Prostate gland (tissue), 2 donors: ENCODE results near the gene CNTN4. TPM values are rescaled to one million over a fixed set of nuclear protein-coding genes. Genes with fewer than 3 reads are reported as not detected.

ENCODE experiments used
- DNase-seq: peaks from one replicate; pipeline ENCODE4 v3.0.0-alpha.2; 2019; ENCODE audit warnings: low spot score
- H3K27ac ChIP-seq, 2 donors: fragments of 200-600 bp; sonication (generic); 2 replicates each; pipeline ENCODE4 v1.5.1; 2017 to 2019
- H3K27me3 ChIP-seq: fragments of 200-600 bp; sonication (generic); replicated peaks from 2 replicates; pipeline ENCODE4 v1.5.1; 2019; ENCODE audit not compliant: insufficient read depth
- H3K36me3 ChIP-seq, 2 donors: fragments of 200-600 bp; sonication (generic); 1 replicate in 1 of 2; 2 replicates in 1 of 2; pipeline versions ENCODE4 v1.5.1 to v1.8.1; 2017 to 2019
- H3K4me1 ChIP-seq: fragments of 200-600 bp; sonication (generic); replicated peaks from 2 replicates; pipeline ENCODE4 v1.5.1; 2019
- H3K4me3 ChIP-seq, 2 donors: fragments of 200-600 bp; sonication (generic); 2 replicates each; pipeline ENCODE4 v1.5.1; 2017 to 2019
- H3K9me3 ChIP-seq: fragments of 200-600 bp; sonication (generic); 2 replicates; pipeline ENCODE4 v1.5.1; 2017
- POLR2A ChIP-seq: fragments of 450-650 bp; IDR thresholded peaks from one replicate; pipeline ENCODE4 v1.6.1; 2016; ENCODE audit warnings: antibody characterized with exemption, mild to moderate bottlenecking
- POLR2AphosphoS5 ChIP-seq: sonication (generic); formaldehyde crosslinking; IDR thresholded peaks from one replicate; pipeline ENCODE4 v1.6.1; 2017; ENCODE audit warnings: antibody characterized with exemption
- WGBS: methylation state at CpG from one replicate; pipeline ENCODE4 v1.1.5; 2018; 5-methylcytosine and 5-hydroxymethylcytosine counted together
- intact Hi-C: fragments of 100-400 bp; cut with DNase I; formaldehyde crosslinking; loops from one replicate; pipeline ENCODE4 v1.14.2; 2022
- total RNA-seq, 2 donors: library from RNA; depleted of rRNA; stranded (reverse); fragments of >200 nt; gene quantifications; one replicate each; pipeline ENCODE4 v1.1.0, GENCODE V29; 2016
- TF ChIP-seq, protein P1 (sequence below), 4 experiments: fragments of 200-600 bp in 2 of 4; fragments of 450-650 bp in 2 of 4; sonication (generic) in 2 of 4; IDR thresholded peaks; 1 replicate in 3 of 4; 2 replicates in 1 of 4; pipeline ENCODE4 v1.5.1; 2016 to 2019; ENCODE audit warnings: antibody characterized with exemption in 4 of 4, mild to moderate bottlenecking in 2 of 4, moderate library complexity in 2 of 4

CNTN4 gene
- total RNA-seq, 2 donors from 2014 or later = 1.5 to 5.7 TPM

- Histone ChIP-seq H3K9me3 (no peaks in the 10 kb centered on the region), H3K27me3 (no peaks in the 10 kb centered on the region), H3K4me3 (no peak overlapping the region), H3K27ac (no peak overlapping the region), H3K36me3 (no peaks in the 10 kb centered on the region), H3K4me1 (no peaks in the 10 kb centered on the region)
- DNase-seq = no peak
- 81% methylated on average over 3 of the region's 3 CpGs for WGBS
- intact Hi-C loops = no loop called here
- no peak for TF ChIP-seq POLR2AphosphoS5
- TF ChIP-seq, protein P1, sequence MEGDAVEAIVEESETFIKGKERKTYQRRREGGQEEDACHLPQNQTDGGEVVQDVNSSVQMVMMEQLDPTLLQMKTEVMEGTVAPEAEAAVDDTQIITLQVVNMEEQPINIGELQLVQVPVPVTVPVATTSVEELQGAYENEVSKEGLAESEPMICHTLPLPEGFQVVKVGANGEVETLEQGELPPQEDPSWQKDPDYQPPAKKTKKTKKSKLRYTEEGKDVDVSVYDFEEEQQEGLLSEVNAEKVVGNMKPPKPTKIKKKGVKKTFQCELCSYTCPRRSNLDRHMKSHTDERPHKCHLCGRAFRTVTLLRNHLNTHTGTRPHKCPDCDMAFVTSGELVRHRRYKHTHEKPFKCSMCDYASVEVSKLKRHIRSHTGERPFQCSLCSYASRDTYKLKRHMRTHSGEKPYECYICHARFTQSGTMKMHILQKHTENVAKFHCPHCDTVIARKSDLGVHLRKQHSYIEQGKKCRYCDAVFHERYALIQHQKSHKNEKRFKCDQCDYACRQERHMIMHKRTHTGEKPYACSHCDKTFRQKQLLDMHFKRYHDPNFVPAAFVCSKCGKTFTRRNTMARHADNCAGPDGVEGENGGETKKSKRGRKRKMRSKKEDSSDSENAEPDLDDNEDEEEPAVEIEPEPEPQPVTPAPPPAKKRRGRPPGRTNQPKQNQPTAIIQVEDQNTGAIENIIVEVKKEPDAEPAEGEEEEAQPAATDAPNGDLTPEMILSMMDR (IDR thresholded peaks at IDR 0.05) = no peak
- no peak for TF ChIP-seq POLR2A
These were observed 113.5 kb downstream of the CNTN4 start for GRCh38 chr3:2212206-2212605.

DNA sequence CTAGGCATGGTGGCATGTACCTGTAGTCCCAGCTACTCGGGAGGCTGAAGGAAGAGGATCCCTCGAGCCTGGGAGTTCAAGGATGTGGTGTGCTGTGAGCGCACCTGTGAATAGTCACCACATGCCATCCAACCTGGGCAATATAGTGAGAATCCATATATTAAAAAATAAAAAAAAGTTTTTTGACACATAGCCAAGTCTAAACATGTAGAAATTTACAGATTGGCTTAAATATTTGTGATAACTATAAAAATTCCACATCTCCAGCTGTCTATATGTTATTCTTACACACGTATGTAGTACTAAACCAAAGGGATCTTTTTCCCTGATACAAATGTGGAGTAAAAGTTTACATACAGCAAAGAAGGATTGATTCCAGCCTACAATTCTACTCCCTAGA lies 119.7 kb downstream of the CNTN4 start:
- no peak for TF ChIP-seq POLR2AphosphoS5
- TF ChIP-seq, protein P1 (IDR thresholded peaks at IDR 0.05) = no peak
- no peak for TF ChIP-seq POLR2A

GRCh38 chr3:2218816-2219215 lies 120.2 kb downstream of the CNTN4 start:
- intact Hi-C loops = no loop called here
- no peak for DNase-seq
- Histone ChIP-seq H3K4me1 (no peaks in the 10 kb centered on the region), H3K9me3 (no peaks in the 10 kb centered on the region), H3K36me3 (no peaks in the 10 kb centered on the region), H3K27ac (no peak overlapping the region), H3K4me3 (no peak overlapping the region), H3K27me3 (no peaks in the 10 kb centered on the region)
- WGBS = 68% methylated on average over 2 of the region's 2 CpGs
- TF ChIP-seq, protein P1 (IDR thresholded peaks at IDR 0.05) = no peak
- no peak for TF ChIP-seq POLR2AphosphoS5
- TF ChIP-seq POLR2A = no peak

More for the DNA sequence above, 119.7 kb downstream of the CNTN4 start:
- 80% methylated on average over 4 of the region's 4 CpGs for WGBS
- Histone ChIP-seq H3K4me3 (no peak overlapping the region), H3K36me3 (no peaks in the 10 kb centered on the region), H3K9me3 (no peaks in the 10 kb centered on the region), H3K27ac (no peak overlapping the region), H3K27me3 (no peaks in the 10 kb centered on the region), H3K4me1 (no peaks in the 10 kb centered on the region)
- no peak for DNase-seq
- intact Hi-C loops = no loop called here

DNA sequence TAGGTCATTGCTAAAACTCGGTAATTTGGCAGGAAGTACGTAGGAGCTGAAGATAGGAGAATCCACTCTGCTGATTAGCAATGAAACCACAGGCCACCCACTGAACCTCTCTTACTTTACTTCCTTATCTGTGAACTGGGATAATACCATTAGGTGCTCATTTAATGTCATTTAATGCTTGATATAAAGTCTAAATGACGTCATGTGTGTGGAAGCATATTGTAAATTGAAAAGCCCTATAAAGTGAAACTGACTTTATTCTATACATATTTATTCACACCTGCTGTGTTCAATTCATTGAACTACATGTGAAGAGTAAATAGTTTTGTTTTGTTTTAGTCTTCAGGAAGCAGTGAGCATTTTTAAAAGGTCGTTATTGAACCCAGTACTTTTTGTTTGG lies 137.5 kb downstream of the CNTN4 start:
- Histone ChIP-seq H3K4me3 (no peak overlapping the region), H3K9me3 (no peaks in the 10 kb centered on the region), H3K27ac (no peak overlapping the region), H3K27me3 (no peaks in the 10 kb centered on the region), H3K36me3 (no peaks in the 10 kb centered on the region), H3K4me1 (no peaks in the 10 kb centered on the region)
- intact Hi-C loops = no loop called here
- DNase-seq = no peak
- WGBS = 82% methylated on average over 4 of the region's 4 CpGs
- TF ChIP-seq POLR2A (no peak), POLR2AphosphoS5 (no peak)
- TF ChIP-seq, protein P1 (IDR thresholded peaks at IDR 0.05) = no peak

- DNase-seq = no peak
- H3K36me3 ChIP-seq = no peaks in the 10 kb centered on the region
- no peaks in the 10 kb centered on the region for H3K27me3 ChIP-seq
- TF ChIP-seq, protein P1 (IDR thresholded peaks at IDR 0.05) = no peak
- no peak for TF ChIP-seq POLR2A
- TF ChIP-seq POLR2AphosphoS5 = no peak
- no peak overlapping the region for H3K4me3 ChIP-seq
- intact Hi-C loops = no loop called here
- H3K4me1 ChIP-seq = no peaks in the 10 kb centered on the region
- no peak overlapping the region for H3K27ac ChIP-seq
- no peaks in the 10 kb centered on the region for H3K9me3 ChIP-seq
These were observed 145.5 kb downstream of the CNTN4 start for GRCh38 chr3:2244137-2244536.
